ENCODE data around the gene DGKZ.
"Not testable (repeated sequence)": the region's sequence is repeated elsewhere in the genome, so short reads cannot be mapped to it uniquely, and the experiment has no call there.

The DGKZ gene

GRCh38 chr11:46346886-46347636 is at the start of gene DGKZ:
Gene DGKZ (plus strand): TSS chr11:46347463. CDS start chr11:46347660, 197 bp downstream.
- DNase-seq, result peak; percentile 79

GRCh38 chr11:46298699-46299433 is 48.4 kb upstream of the DGKZ start:
- no peak for DNase-seq

- no peak for DNase-seq
Observed at GRCh38 chr11:46299451-46299961, 47.8 kb upstream of the DGKZ start.

GRCh38 chr11:46300270-46300669 is 47.0 kb upstream of the DGKZ start:
- DNase-seq, result no peak

GRCh38 chr11:46302866-46303265 is 44.4 kb upstream of the DGKZ start:
- no peak for DNase-seq

GRCh38 chr11:46304036-46304435 is 43.2 kb upstream of the DGKZ start:
- not testable (repeated sequence) for DNase-seq

GRCh38 chr11:46304605-46305179 is 42.6 kb upstream of the DGKZ start:
- DNase-seq, result no peak

- no peak for DNase-seq
Observed at GRCh38 chr11:46305295-46305694, 42.0 kb upstream of the DGKZ start.

GRCh38 chr11:46306296-46306853 is 40.9 kb upstream of the DGKZ start:
- no peak for DNase-seq

- DNase-seq, result no peak
Observed at GRCh38 chr11:46307369-46307768, 39.9 kb upstream of the DGKZ start.

- DNase-seq, result no peak
Observed at GRCh38 chr11:46307785-46308341, 39.4 kb upstream of the DGKZ start.

- DNase-seq, result no peak
Observed at GRCh38 chr11:46308631-46309419, 38.4 kb upstream of the DGKZ start.

GRCh38 chr11:46309814-46310259 is 37.4 kb upstream of the DGKZ start:
- no peak for DNase-seq

- peak; percentile 65 for DNase-seq
Observed at GRCh38 chr11:46315033-46315738, 32.1 kb upstream of the DGKZ start.

GRCh38 chr11:46315783-46316563 is 31.3 kb upstream of the DGKZ start:
- DNase-seq, result no peak

- no peak for DNase-seq
Observed at GRCh38 chr11:46319074-46319453, 28.2 kb upstream of the DGKZ start.

- DNase-seq, result no peak
Observed at GRCh38 chr11:46321757-46322156, 25.5 kb upstream of the DGKZ start.

- no peak for DNase-seq
Observed at GRCh38 chr11:46322759-46323158, 24.5 kb upstream of the DGKZ start.

GRCh38 chr11:46326813-46327416 is 20.3 kb upstream of the DGKZ start:
- no peak for DNase-seq

GRCh38 chr11:46327829-46328228 is 19.4 kb upstream of the DGKZ start:
- no peak for DNase-seq
